ENCODE results near the gene TICAM1. TPM values are rescaled to one million over a fixed set of nuclear protein-coding genes. Genes with fewer than 3 reads are reported as not detected.

Gene TICAM1
- total RNA-seq, 2 donors from 2014 or later: 2.9 to 4.6 TPM

GRCh38 chr19:4815426-4816201, 15.9 kb downstream of the TICAM1 start:
- Histone ChIP-seq H3K27me3 (ENCODE audit: control insufficient read depth, insufficient read depth, low read length, poor library complexity, severe bottlenecking) (no peaks in the 10 kb centered on the region), H3K27ac (ENCODE audit: low read depth, low read length) (no peak overlapping the region), H3K4me3 (ENCODE audit: low read length) (peak overlapping the region; percentile 59), H3K9me3 (ENCODE audit: control insufficient read depth, low read length) (no peaks in the 10 kb centered on the region), H3K4me1 (ENCODE audit: control insufficient read depth, insufficient read depth, low read length) (no peaks in the 10 kb centered on the region), H3K9ac (ENCODE audit: extremely low read depth, low read length, poor library complexity, severe bottlenecking) (no peak overlapping the region), H3K36me3 (ENCODE audit: control insufficient read depth, insufficient read depth, low read length) (no peaks in the 10 kb centered on the region)
- DNase-seq: peak; percentile 95
- Mint-ChIP-seq H3K4me3 (no peak overlapping the region), H3K9me3 (peaks cover 11% of the 10 kb centered on the region), H3K4me1 (peaks cover 1% of the 10 kb centered on the region), H3K36me3 (ENCODE audit: low read depth) (peaks cover 9% of the 10 kb centered on the region), H3K27me3 (ENCODE audit: insufficient read depth) (peaks cover 7% of the 10 kb centered on the region), H3K27ac (no peak overlapping the region)
- 46 to 89% methylated on average over 8 to 26 of the region's 28 CpGs for WGBS, 2 experiments (ENCODE audit: insufficient coverage in 1 of 2, insufficient read length in 1 of 2)
- TF ChIP-seq CTCF (conservative IDR thresholded peaks at IDR 0.05): no peak

- H3K4me3 ChIP-seq (ENCODE audit: low read length): peak overlapping the region; percentile 59
Measured at GRCh38 chr19:4814625-4815425, 16.7 kb downstream of the TICAM1 start.

More at GRCh38 chr19:4814625-4815425, 16.7 kb downstream of the TICAM1 start:
- no peak for TF ChIP-seq CTCF (conservative IDR thresholded peaks at IDR 0.05)
- Histone ChIP-seq H3K9ac (ENCODE audit: extremely low read depth, low read length, poor library complexity, severe bottlenecking) (no peak overlapping the region), H3K4me1 (ENCODE audit: control insufficient read depth, insufficient read depth, low read length) (no peaks in the 10 kb centered on the region), H3K27me3 (ENCODE audit: control insufficient read depth, insufficient read depth, low read length, poor library complexity, severe bottlenecking) (no peaks in the 10 kb centered on the region), H3K27ac (ENCODE audit: low read depth, low read length) (no peak overlapping the region), H3K36me3 (ENCODE audit: control insufficient read depth, insufficient read depth, low read length) (no peaks in the 10 kb centered on the region), H3K9me3 (ENCODE audit: control insufficient read depth, low read length) (no peaks in the 10 kb centered on the region)
- Mint-ChIP-seq H3K36me3 (ENCODE audit: low read depth) (peaks cover 9% of the 10 kb centered on the region), H3K9me3 (peaks cover 11% of the 10 kb centered on the region), H3K27me3 (ENCODE audit: insufficient read depth) (peaks cover 7% of the 10 kb centered on the region), H3K4me3 (no peak overlapping the region), H3K27ac (no peak overlapping the region), H3K4me1 (peaks cover 1% of the 10 kb centered on the region)
- 71 to 75% methylated on average over 5 to 7 of the region's 7 CpGs for WGBS, 2 experiments (ENCODE audit: insufficient coverage in 1 of 2, insufficient read length in 1 of 2)
- DNase-seq: no peak
